Endothelial cell of umbilical vein (primary cell): Measurements from ENCODE around the gene PAQR7. TPM values are rescaled to one million over a fixed set of nuclear protein-coding genes. Genes with fewer than 3 reads are reported as not detected.

Source experiments
- BruUV-seq: library from RNA; stranded (reverse); fragments of 400-500 nt; replicated peaks from 2 replicates; lab custom pipeline; 2021; lab: Mats Ljungman, UMichigan
- CTCF ChIA-PET: fragments of 300-600, 350-600 bp; sonication (Branson Sonifier 250); formaldehyde crosslinking; loops from one replicate; lab custom pipeline; 2021; ENCODE audit warnings: antibody characterized with exemption, inconsistent platforms; lab: Charles Lee
- POLR2A ChIA-PET: fragments of 300-600, 350-600 bp; sonication (Branson Sonifier 250); formaldehyde crosslinking; loops from one replicate; lab custom pipeline; 2021; ENCODE audit warnings: antibody characterized with exemption, inconsistent platforms; lab: Charles Lee
- DNase-seq: peaks from one replicate; pipeline ENCODE4 v3.0.0-alpha.2; 2011; ENCODE audit warnings: low read depth, low spot score
- FAIRE-seq: peaks from 2 replicates; lab custom pipeline; 2011; peaks lifted over from hg19 to GRCh38; lab: Jason Lieb, UNC
- H2AFZ ChIP-seq: 2 replicates; pipeline ENCODE4 v1.6.0; 2012; ENCODE audit warnings: low read depth, low read length, control low read depth, inconsistent platforms
- H3K27ac ChIP-seq: 2 replicates; pipeline ENCODE4 v1.5.1; 2011; ENCODE audit warnings: low read depth, mild to moderate bottlenecking, control low read depth, low read length, moderate library complexity; ENCODE audit not compliant: insufficient read depth
- H3K27me3 ChIP-seq, 2 experiments: 2 replicates each; pipeline versions ENCODE4 v1.6.0 to v1.6.1; 2011; ENCODE audit warnings: low read length in 2 of 2, mixed read lengths in 1 of 2; ENCODE audit not compliant: control insufficient read depth in 2 of 2, insufficient read depth in 2 of 2
- H3K36me3 ChIP-seq, 2 experiments: 2 replicates in 1 of 2; 3 replicates in 1 of 2; pipeline ENCODE4 v1.5.1; 2011; ENCODE audit warnings: low read length in 2 of 2, mild to moderate bottlenecking in 1 of 2, moderate library complexity in 1 of 2; ENCODE audit not compliant: control insufficient read depth in 2 of 2, insufficient read depth in 2 of 2; ENCODE audit errors: extremely low read depth in 1 of 2
- H3K4me1 ChIP-seq: 3 replicates; pipeline ENCODE4 v1.5.1; 2011; ENCODE audit warnings: mild to moderate bottlenecking, low read length; ENCODE audit not compliant: control insufficient read depth, insufficient read depth; ENCODE audit errors: extremely low read depth
- H3K4me2 ChIP-seq: 2 replicates; pipeline ENCODE4 v1.6.1; 2011; ENCODE audit warnings: low read length, control low read depth, mixed read lengths; ENCODE audit not compliant: insufficient read depth
- H3K4me3 ChIP-seq, 3 experiments: fragments of 200-600 bp in 1 of 3; sonication (generic), shearing (Covaris generic) in 1 of 3; replicated peaks in 1 of 3; 2 replicates each; pipeline ENCODE4 v1.5.1; 2011 to 2016; ENCODE audit warnings: control low read depth in 3 of 3, low read length in 3 of 3, mild to moderate bottlenecking in 2 of 3, inconsistent platforms in 1 of 3, low read depth in 1 of 3, moderate library complexity in 1 of 3; ENCODE audit not compliant: insufficient read depth in 1 of 3
- H3K79me2 ChIP-seq: 2 replicates; pipeline ENCODE4 v1.6.0; 2012; ENCODE audit warnings: low read length, inconsistent platforms; ENCODE audit not compliant: control insufficient read depth, insufficient read depth
- H3K9ac ChIP-seq: replicated peaks from 2 replicates; pipeline ENCODE3; 2011; ENCODE audit warnings: low read length, control low read depth; ENCODE audit not compliant: insufficient read depth; ENCODE audit errors: extremely low read depth
- H3K9me1 ChIP-seq: replicated peaks from 3 replicates; pipeline ENCODE4 v1.6.0; 2011; ENCODE audit warnings: mild to moderate bottlenecking, low read length; ENCODE audit not compliant: control insufficient read depth, insufficient read depth; ENCODE audit errors: extremely low read depth
- H3K9me3 ChIP-seq: replicated peaks from 2 replicates; pipeline ENCODE4 v1.5.1; 2012; ENCODE audit warnings: low read length, inconsistent platforms; ENCODE audit not compliant: control insufficient read depth, insufficient read depth
- H4K20me1 ChIP-seq: replicated peaks from 2 replicates; pipeline ENCODE3; 2011; ENCODE audit warnings: mild to moderate bottlenecking, low read length; ENCODE audit not compliant: control insufficient read depth, insufficient read depth; ENCODE audit errors: extremely low read depth
- EZH2 ChIP-seq: IDR thresholded peaks from 2 replicates; pipeline ENCODE4 v1.6.1; 2012; ENCODE audit warnings: borderline replicate concordance, low read depth, mild to moderate bottlenecking, moderate library complexity, low read length, inconsistent platforms; ENCODE audit not compliant: severe bottlenecking
- FOS ChIP-seq: IDR thresholded peaks from 2 replicates; pipeline ENCODE4 v1.6.1; 2011; ENCODE audit warnings: mild to moderate bottlenecking, low read length, moderate library complexity, borderline replicate concordance; ENCODE audit not compliant: insufficient read depth
- GATA2 ChIP-seq: IDR thresholded peaks from 2 replicates; pipeline ENCODE4 v1.7.0; 2011; ENCODE audit warnings: low read depth, mild to moderate bottlenecking, moderate library complexity, mixed read lengths, low read length; ENCODE audit not compliant: insufficient read length, insufficient read depth
- JUN ChIP-seq: IDR thresholded peaks from 2 replicates; pipeline ENCODE4 v1.6.1; 2011; ENCODE audit warnings: borderline replicate concordance, low read depth; ENCODE audit not compliant: insufficient read length, insufficient read depth
- MYC ChIP-seq: IDR thresholded peaks from one replicate; pipeline ENCODE4 v1.6.1; 2011; ENCODE audit warnings: mild to moderate bottlenecking, low read depth, low read length
- POLR2A ChIP-seq: IDR thresholded peaks from 2 replicates; pipeline ENCODE4 v1.6.1; 2012; ENCODE audit warnings: low read depth, mild to moderate bottlenecking, control low read depth, low read length
- POLR2AphosphoS5 ChIP-seq: IDR thresholded peaks from 2 replicates; pipeline ENCODE4 v1.6.1; 2012; ENCODE audit warnings: low read depth, mild to moderate bottlenecking, control low read depth, low read length, moderate library complexity; ENCODE audit not compliant: insufficient read depth
- dilution Hi-C: fragments of 300-500 bp; cut with MboI; formaldehyde crosslinking; loops from one replicate; pipeline ENCODE4 v1.15.0; 2019; ENCODE audit warnings: low sequenced_read_pairs; ENCODE audit not compliant: extremely low pct_ligation_motif_present
- intact Hi-C: fragments of 100-400 bp; cut with micrococcal nuclease; formaldehyde crosslinking; loops from one replicate; pipeline ENCODE4 v1.10.0; 2022
- polyA plus RNA-seq, 4 experiments: library from polyadenylated mRNA; depleted of rRNA in 3 of 4; stranded (reverse) in 3 of 4; unstranded in 1 of 4; fragments of >200 nt; gene quantifications; 2 replicates each; pipeline versions ENCODE4 v1.2.1 to v1.2.3, GENCODE V29; 2011 to 2012; ENCODE audit warnings: missing spikeins in 1 of 4
- total RNA-seq: library from RNA; stranded (reverse); gene quantifications from 2 replicates; pipeline ENCODE4 v1.2.3, GENCODE V29; 2021
- TF ChIP-seq, protein P1 (sequence below), 2 donors: IDR thresholded peaks; 1 replicate in 1 of 2; 2 replicates in 1 of 2; pipeline ENCODE4 v1.5.1; 2011; ENCODE audit warnings: low read length in 2 of 2, mild to moderate bottlenecking in 2 of 2, moderate library complexity in 2 of 2, control low read depth in 1 of 2, inconsistent platforms in 1 of 2, low read depth in 1 of 2; ENCODE audit not compliant: insufficient read depth in 1 of 2; ENCODE audit errors: extremely low read depth in 1 of 2
- TF ChIP-seq, protein P2 (sequence below): IDR thresholded peaks from 2 replicates; pipeline ENCODE4 v1.6.1; 2011; ENCODE audit not compliant: insufficient read depth, insufficient read length

The PAQR7 gene
- total and polyA plus RNA-seq, 2 donors (not counting 3 experiments of a cell fraction or from before 2014, with no cell fraction given), result 8.4 to 10.8 TPM

DNA sequence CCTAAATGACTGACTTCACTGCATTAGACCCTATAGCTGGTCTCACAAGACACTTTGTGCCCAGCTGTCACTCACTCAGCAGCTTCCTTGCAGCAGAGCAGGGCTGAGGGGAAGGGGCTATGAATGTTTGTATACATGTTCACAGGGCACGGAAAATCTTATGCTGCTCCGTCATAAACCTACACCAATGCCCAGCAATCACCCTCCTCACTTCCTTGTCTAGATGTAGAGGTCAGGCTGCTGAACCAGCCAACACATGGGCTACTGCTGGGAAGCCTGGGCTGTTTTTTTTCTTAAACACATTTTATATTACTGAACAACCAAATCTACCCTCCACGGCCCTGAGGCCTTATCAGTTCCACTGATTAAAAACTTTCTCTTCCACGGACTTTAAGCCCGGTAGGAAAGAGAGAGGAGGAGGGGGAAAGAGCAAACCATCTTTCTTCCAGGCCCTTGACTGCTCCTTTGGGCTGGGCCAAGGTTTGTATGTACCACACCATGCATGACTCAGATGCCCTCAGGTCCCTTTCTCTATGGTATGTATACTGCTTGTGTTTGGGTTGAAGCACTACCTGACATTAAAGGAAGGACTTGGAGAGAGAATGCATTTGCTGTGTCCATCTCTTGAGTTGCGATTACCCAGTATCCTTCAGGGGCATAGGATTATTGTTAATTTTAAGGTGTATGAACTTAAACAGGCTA lies 43.0 kb downstream of the PAQR7 start:
- TF ChIP-seq GATA2, result no peak
- no peak for TF ChIP-seq MYC
- TF ChIP-seq EZH2, result no peak
- H4K20me1 ChIP-seq, result no peaks in the 10 kb centered on the region
- no peak overlapping the region for H2AFZ ChIP-seq
- no peaks in the 10 kb centered on the region for H3K9me1 ChIP-seq
- FAIRE-seq, result no peak
- dilution Hi-C loops, result no loop called here
- H3K36me3 ChIP-seq, result peaks cover 15 to 23% of the 10 kb centered on the region in 2 experiments
- no peaks in the 10 kb centered on the region for H3K79me2 ChIP-seq
- POLR2A ChIA-PET, result interaction anchor here (0.6 kb wide), 1 partner anchor 11 kb away, joined by 3 read pairs; no protein-coding TSS in a partner anchor
- H3K27me3 ChIP-seq, result no peaks in the 10 kb centered on the region
- H3K4me3 ChIP-seq, result no peak overlapping the region
- no peaks in the 10 kb centered on the region for H3K9me3 ChIP-seq
- BruUV-seq, result no TSS peak
- H3K27ac ChIP-seq, result no peak overlapping the region
- intact Hi-C loops, result no loop called here
- H3K4me2 ChIP-seq, result no peak overlapping the region
- CTCF ChIA-PET, result interaction anchor here (1.5 to 1.6 kb wide), 2 partner anchors 14 to 63 kb away, joined by 3 read pairs; no protein-coding TSS in a partner anchor
- DNase-seq, result no peak
- no peak overlapping the region for H3K9ac ChIP-seq
- peaks cover 5% of the 10 kb centered on the region for H3K4me1 ChIP-seq

DNA sequence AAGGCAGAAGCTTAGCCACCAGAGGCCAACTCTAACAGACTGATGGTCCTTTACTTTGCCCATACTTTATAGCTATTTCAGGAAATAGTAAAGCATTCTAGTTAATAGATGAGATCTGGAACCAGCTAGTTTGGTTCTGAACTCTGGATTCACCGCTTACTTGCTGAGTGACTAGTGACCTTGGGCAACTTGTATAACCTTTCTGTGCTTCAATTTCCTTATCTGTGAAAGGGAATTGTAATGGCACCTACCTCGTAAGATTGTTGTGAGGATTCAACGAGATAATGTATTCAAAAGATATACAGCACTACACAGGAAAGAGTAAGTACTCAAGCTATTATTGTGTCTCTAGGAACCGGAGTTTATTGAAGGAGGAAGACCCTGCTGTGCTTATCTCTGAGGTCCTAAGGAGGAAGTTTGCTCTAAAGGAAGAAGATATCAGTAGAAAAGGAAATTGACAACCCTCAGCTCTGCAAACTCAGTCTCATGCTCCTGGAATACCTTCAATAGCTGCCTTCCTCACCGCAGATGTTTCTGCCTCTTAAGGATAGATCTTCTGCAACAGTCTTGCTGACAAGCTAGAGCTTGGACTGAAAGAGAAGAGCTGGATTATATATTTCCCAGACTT lies 43.8 kb downstream of the PAQR7 start:
- Histone ChIP-seq H3K4me1 (peaks cover 5% of the 10 kb centered on the region), H3K9me3 (no peaks in the 10 kb centered on the region), H3K4me2 (no peak overlapping the region), H3K27me3 (no peaks in the 10 kb centered on the region), H3K9me1 (no peaks in the 10 kb centered on the region), H3K36me3 (peaks cover 15 to 26% of the 10 kb centered on the region in 2 experiments), H3K4me3 (no peak overlapping the region), H4K20me1 (no peaks in the 10 kb centered on the region), H3K27ac (no peak overlapping the region), H2AFZ (no peak overlapping the region), H3K79me2 (no peaks in the 10 kb centered on the region), H3K9ac (no peak overlapping the region)
- no peak for DNase-seq
- ChIA-PET CTCF (interaction anchor here (0.7 to 1.6 kb wide), 3 partner anchors 15 to 327 kb away, joined by 3 to 6 read pairs (median 4); no protein-coding TSS in a partner anchor), POLR2A (interaction anchor here (0.6 kb wide), 1 partner anchor 157 kb away, joined by 7 read pairs; no protein-coding TSS in a partner anchor)
- TF ChIP-seq EZH2, result no peak
- TF ChIP-seq, protein P1, sequence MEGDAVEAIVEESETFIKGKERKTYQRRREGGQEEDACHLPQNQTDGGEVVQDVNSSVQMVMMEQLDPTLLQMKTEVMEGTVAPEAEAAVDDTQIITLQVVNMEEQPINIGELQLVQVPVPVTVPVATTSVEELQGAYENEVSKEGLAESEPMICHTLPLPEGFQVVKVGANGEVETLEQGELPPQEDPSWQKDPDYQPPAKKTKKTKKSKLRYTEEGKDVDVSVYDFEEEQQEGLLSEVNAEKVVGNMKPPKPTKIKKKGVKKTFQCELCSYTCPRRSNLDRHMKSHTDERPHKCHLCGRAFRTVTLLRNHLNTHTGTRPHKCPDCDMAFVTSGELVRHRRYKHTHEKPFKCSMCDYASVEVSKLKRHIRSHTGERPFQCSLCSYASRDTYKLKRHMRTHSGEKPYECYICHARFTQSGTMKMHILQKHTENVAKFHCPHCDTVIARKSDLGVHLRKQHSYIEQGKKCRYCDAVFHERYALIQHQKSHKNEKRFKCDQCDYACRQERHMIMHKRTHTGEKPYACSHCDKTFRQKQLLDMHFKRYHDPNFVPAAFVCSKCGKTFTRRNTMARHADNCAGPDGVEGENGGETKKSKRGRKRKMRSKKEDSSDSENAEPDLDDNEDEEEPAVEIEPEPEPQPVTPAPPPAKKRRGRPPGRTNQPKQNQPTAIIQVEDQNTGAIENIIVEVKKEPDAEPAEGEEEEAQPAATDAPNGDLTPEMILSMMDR (IDR thresholded peaks at IDR 0.05; ENCODE audit: extremely low read depth in 1 of 2, insufficient read depth in 1 of 2, low read depth in 1 of 2, low read length in 2 of 2), result no peak
- no peak for TF ChIP-seq GATA2
- no peak for TF ChIP-seq FOS
- no peak for TF ChIP-seq MYC
- no peak for TF ChIP-seq POLR2A
- TF ChIP-seq, protein P2, sequence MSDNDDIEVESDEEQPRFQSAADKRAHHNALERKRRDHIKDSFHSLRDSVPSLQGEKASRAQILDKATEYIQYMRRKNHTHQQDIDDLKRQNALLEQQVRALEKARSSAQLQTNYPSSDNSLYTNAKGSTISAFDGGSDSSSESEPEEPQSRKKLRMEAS, result no peak
- TF ChIP-seq POLR2AphosphoS5, result no peak
- TF ChIP-seq JUN, result no peak
- FAIRE-seq, result no peak
- intact Hi-C loops, result no loop called here
- no TSS peak for BruUV-seq
- dilution Hi-C loops, result no loop called here
